ENCODE results near the gene IDH1. TPM values are rescaled to one million over a fixed set of nuclear protein-coding genes. Genes with fewer than 3 reads are reported as not detected.
"Not testable (repeated sequence)": the region's sequence is repeated elsewhere in the genome, so short reads cannot be mapped to it uniquely, and the experiment has no call there.

Gene IDH1
- 35.2 TPM for polyA plus RNA-seq (ENCODE audit: insufficient read length)

GRCh38 chr2:208254871-208255556 lies at the start of gene IDH1:
Gene IDH1 (minus strand): TSS chr2:208255071. CDS start chr2:208251551, 3,520 bp downstream.
- peak; percentile 49 for DNase-seq (ENCODE audit: low read depth)

- no peak for DNase-seq (ENCODE audit: low read depth)
These were observed 49.3 kb upstream of the IDH1 start for GRCh38 chr2:208304157-208304556.

- no peak for DNase-seq (ENCODE audit: low read depth)
These were observed 46.2 kb upstream of the IDH1 start for GRCh38 chr2:208300847-208301618.

GRCh38 chr2:208297961-208298360 lies 43.1 kb upstream of the IDH1 start:
- DNase-seq (ENCODE audit: low read depth) = no peak

- DNase-seq (ENCODE audit: low read depth) = no peak
These were observed 41.7 kb upstream of the IDH1 start for GRCh38 chr2:208296610-208297009.

- no peak for DNase-seq (ENCODE audit: low read depth)
These were observed 41.0 kb upstream of the IDH1 start for GRCh38 chr2:208295834-208296233.

- DNase-seq (ENCODE audit: low read depth) = no peak
These were observed 39.7 kb upstream of the IDH1 start for GRCh38 chr2:208294482-208295024.

GRCh38 chr2:208285853-208286252 lies 31.0 kb upstream of the IDH1 start:
- DNase-seq (ENCODE audit: low read depth) = no peak

- DNase-seq (ENCODE audit: low read depth) = no peak
These were observed 26.1 kb upstream of the IDH1 start for GRCh38 chr2:208280933-208281332.

- no peak for DNase-seq (ENCODE audit: low read depth)
These were observed 25.4 kb upstream of the IDH1 start for GRCh38 chr2:208280234-208280633.

GRCh38 chr2:208279236-208279635 lies 24.4 kb upstream of the IDH1 start:
- no peak for DNase-seq (ENCODE audit: low read depth)

- DNase-seq (ENCODE audit: low read depth) = no peak
These were observed 23.7 kb upstream of the IDH1 start for GRCh38 chr2:208278549-208278948.

GRCh38 chr2:208274748-208275147 lies 19.9 kb upstream of the IDH1 start:
- no peak for DNase-seq (ENCODE audit: low read depth)

GRCh38 chr2:208269091-208269490 lies 14.2 kb upstream of the IDH1 start:
- no peak for DNase-seq (ENCODE audit: low read depth)

- no peak for DNase-seq (ENCODE audit: low read depth)
These were observed 13.5 kb upstream of the IDH1 start for GRCh38 chr2:208268156-208268952.

GRCh38 chr2:208267526-208267925 lies 12.7 kb upstream of the IDH1 start:
- DNase-seq (ENCODE audit: low read depth) = not testable (repeated sequence)

- no peak for DNase-seq (ENCODE audit: low read depth)
These were observed 12.1 kb upstream of the IDH1 start for GRCh38 chr2:208266936-208267335.

GRCh38 chr2:208266553-208266893 lies 11.7 kb upstream of the IDH1 start:
- no peak for DNase-seq (ENCODE audit: low read depth)

- peak; percentile 93 for DNase-seq (ENCODE audit: low read depth)
These were observed 11.1 kb upstream of the IDH1 start, which contains the start of gene PIKFYVE for GRCh38 chr2:208265801-208266552. Gene PIKFYVE (plus strand): TSS chr2:208266255. CDS start chr2:208271520, 5,265 bp downstream.

GRCh38 chr2:208265371-208265800 lies 10.5 kb upstream of the IDH1 start:
- DNase-seq (ENCODE audit: low read depth) = no peak

Data from forelimb muscle (tissue), 1 donor.